ENCODE data around the gene SPTLC3. TPM values are rescaled to one million over a fixed set of nuclear protein-coding genes. Genes with fewer than 3 reads are reported as not detected.
A peak's percentile ranks its signal among the peaks of the same experiment; 100 is the strongest.

The SPTLC3 gene
- total and polyA plus RNA-seq, 2 of the 13 experiments (the other 11 are each of a cell fraction or from before 2014, with no cell fraction given) = 20.5 to 95.6 TPM

DNA sequence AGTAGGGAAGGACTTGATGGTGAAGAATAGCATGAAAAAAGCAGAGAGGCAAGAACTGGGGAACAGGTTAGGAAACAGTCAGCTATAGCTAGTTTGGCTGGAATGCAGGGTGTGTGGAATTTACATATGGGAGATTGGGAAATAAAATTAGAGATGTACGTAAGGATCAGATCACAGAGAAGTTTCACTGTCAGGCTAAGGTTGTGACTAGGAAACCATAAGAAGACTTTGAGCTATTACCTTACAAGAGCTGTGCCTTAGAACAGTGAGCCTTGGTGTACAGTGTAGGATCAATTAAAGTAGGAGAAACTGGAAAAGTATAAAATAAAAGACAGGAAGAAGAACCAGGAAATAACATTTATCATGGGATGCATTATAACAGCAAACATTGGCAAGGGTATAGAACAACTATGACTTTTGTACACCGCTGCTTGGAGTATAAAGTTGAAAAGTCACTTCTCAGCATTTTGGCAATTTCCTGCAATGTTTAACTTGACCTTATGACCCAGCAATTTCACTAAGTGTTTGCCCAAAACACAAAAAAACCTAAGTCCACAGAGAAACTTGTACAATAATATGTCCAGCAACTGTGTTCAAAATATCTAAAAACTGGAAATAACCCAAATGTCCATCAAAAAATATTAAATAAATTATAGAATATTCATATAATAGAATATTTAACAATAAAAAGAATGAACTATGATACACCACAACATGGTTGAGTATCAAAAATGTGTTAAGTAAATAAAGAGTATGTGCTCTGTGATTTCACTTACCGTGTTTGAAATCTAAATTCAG lies 31.2 kb upstream of the SPTLC3 start (continued):
- TF ChIP-seq SIX4 (CRISPR knock-in tag; IDR thresholded peaks at IDR 0.05) (peak; percentile 47), TRAFD1 (CRISPR knock-in tag; IDR thresholded peaks at IDR 0.05; ENCODE audit: borderline replicate concordance) (0 out of 2 replicates have a peak, but pooled peaks have one; percentile 69), MAZ (IDR thresholded peaks at IDR 0.05; ENCODE audit: borderline replicate concordance, low read depth, low read length) (no peak), MAZ (CRISPR knock-in tag; IDR thresholded peaks at IDR 0.05; ENCODE audit: low read depth) (peak; percentile 45; the same call in 1 of the 2 replicates), ZNF232 (CRISPR knock-in tag; IDR thresholded peaks at IDR 0.05; ENCODE audit: borderline replicate concordance) (no peak; the same call in 1 of the 2 replicates), TAF1 (CRISPR knock-in tag; IDR thresholded peaks at IDR 0.05) (no peak), NR2F2 (IDR thresholded peaks at IDR 0.05; ENCODE audit: borderline replicate concordance, low read depth) (peak; percentile 98), ZNF235 (CRISPR knock-in tag; IDR thresholded peaks at IDR 0.05; ENCODE audit: borderline replicate concordance) (no peak), ARNTL (CRISPR knock-in tag; IDR thresholded peaks at IDR 0.05) (no peak), GTF3A (CRISPR knock-in tag; conservative IDR thresholded peaks at IDR 0.05) (no peak), ZNF768 (CRISPR knock-in tag; IDR thresholded peaks at IDR 0.05) (no peak), ZNF362 (CRISPR knock-in tag; IDR thresholded peaks at IDR 0.05; ENCODE audit: borderline replicate concordance) (peak; percentile 89; the same call in 1 of the 2 replicates), ZFP41 (CRISPR knock-in tag; IDR thresholded peaks at IDR 0.05; ENCODE audit: borderline replicate concordance) (no peak), FOXA1 (IDR thresholded peaks at IDR 0.05) (no peak), FOXA1 (CRISPR knock-in tag; IDR thresholded peaks at IDR 0.05) (peak; percentile 65; the same call in 1 of the 2 replicates)
- TF ChIP-seq, protein P1, sequence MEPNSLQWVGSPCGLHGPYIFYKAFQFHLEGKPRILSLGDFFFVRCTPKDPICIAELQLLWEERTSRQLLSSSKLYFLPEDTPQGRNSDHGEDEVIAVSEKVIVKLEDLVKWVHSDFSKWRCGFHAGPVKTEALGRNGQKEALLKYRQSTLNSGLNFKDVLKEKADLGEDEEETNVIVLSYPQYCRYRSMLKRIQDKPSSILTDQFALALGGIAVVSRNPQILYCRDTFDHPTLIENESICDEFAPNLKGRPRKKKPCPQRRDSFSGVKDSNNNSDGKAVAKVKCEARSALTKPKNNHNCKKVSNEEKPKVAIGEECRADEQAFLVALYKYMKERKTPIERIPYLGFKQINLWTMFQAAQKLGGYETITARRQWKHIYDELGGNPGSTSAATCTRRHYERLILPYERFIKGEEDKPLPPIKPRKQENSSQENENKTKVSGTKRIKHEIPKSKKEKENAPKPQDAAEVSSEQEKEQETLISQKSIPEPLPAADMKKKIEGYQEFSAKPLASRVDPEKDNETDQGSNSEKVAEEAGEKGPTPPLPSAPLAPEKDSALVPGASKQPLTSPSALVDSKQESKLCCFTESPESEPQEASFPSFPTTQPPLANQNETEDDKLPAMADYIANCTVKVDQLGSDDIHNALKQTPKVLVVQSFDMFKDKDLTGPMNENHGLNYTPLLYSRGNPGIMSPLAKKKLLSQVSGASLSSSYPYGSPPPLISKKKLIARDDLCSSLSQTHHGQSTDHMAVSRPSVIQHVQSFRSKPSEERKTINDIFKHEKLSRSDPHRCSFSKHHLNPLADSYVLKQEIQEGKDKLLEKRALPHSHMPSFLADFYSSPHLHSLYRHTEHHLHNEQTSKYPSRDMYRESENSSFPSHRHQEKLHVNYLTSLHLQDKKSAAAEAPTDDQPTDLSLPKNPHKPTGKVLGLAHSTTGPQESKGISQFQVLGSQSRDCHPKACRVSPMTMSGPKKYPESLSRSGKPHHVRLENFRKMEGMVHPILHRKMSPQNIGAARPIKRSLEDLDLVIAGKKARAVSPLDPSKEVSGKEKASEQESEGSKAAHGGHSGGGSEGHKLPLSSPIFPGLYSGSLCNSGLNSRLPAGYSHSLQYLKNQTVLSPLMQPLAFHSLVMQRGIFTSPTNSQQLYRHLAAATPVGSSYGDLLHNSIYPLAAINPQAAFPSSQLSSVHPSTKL (CRISPR knock-in tag; IDR thresholded peaks at IDR 0.05) = peak; percentile 98
- TF ChIP-seq, protein P2, sequence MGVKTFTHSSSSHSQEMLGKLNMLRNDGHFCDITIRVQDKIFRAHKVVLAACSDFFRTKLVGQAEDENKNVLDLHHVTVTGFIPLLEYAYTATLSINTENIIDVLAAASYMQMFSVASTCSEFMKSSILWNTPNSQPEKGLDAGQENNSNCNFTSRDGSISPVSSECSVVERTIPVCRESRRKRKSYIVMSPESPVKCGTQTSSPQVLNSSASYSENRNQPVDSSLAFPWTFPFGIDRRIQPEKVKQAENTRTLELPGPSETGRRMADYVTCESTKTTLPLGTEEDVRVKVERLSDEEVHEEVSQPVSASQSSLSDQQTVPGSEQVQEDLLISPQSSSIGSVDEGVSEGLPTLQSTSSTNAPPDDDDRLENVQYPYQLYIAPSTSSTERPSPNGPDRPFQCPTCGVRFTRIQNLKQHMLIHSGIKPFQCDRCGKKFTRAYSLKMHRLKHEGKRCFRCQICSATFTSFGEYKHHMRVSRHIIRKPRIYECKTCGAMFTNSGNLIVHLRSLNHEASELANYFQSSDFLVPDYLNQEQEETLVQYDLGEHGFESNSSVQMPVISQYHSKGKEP (CRISPR knock-in tag; IDR thresholded peaks at IDR 0.05) = no peak
